WTC11 (cell line): ENCODE measurements around the gene HLCS. TPM values are rescaled to one million over a fixed set of nuclear protein-coding genes. Genes with fewer than 3 reads are reported as not detected.

ENCODE experiments used
- ATAC-seq: fragments of 200-7000 bp; cut with Tn5 transposase; 2 replicates; pipeline ENCODE4 v1.10.0; 2021; ENCODE audit warnings: mild to moderate bottlenecking, moderate library complexity
- CTCF ChIA-PET: fragments of 300-600 bp; sonication (Branson Sonifier 250); formaldehyde crosslinking; loops from one replicate; lab custom pipeline; 2021; ENCODE audit warnings: antibody characterized with exemption; lab: Charles Lee
- POLR2A ChIA-PET: fragments of 350-600 bp; sonication (Branson Sonifier 250); formaldehyde crosslinking; loops from one replicate; lab custom pipeline; 2021; ENCODE audit warnings: antibody characterized with exemption; lab: Charles Lee
- DNase-seq: peaks from one replicate; pipeline ENCODE4 v3.0.0; 2021; ENCODE audit warnings: low spot score
- H3K27ac Mint-ChIP-seq: 2 replicates; pipeline ENCODE4 v1.8.0; 2021; ENCODE audit warnings: mixed read lengths
- H3K27me3 Mint-ChIP-seq: 2 replicates; pipeline ENCODE4 v1.8.0; 2021; ENCODE audit warnings: low read depth, mild to moderate bottlenecking, moderate library complexity, mixed read lengths
- H3K36me3 Mint-ChIP-seq: 2 replicates; pipeline ENCODE4 v1.8.0; 2021; ENCODE audit warnings: mixed read lengths
- H3K4me1 Mint-ChIP-seq: 2 replicates; pipeline ENCODE4 v1.8.0; 2022; ENCODE audit warnings: mixed read lengths
- H3K4me3 Mint-ChIP-seq: 2 replicates; pipeline ENCODE4 v1.8.0; 2021; ENCODE audit warnings: mild to moderate bottlenecking, moderate library complexity, mixed read lengths
- H3K9me3 Mint-ChIP-seq: 2 replicates; pipeline ENCODE4 v1.8.0; 2021; ENCODE audit warnings: mixed read lengths
- ETV6 ChIP-seq: sonication (generic); formaldehyde crosslinking; IDR thresholded peaks from 2 replicates; pipeline ENCODE4 v1.8.1; 2022; ENCODE audit warnings: mild to moderate bottlenecking, missing genetic modification reagents
- JUN ChIP-seq: sonication (generic); formaldehyde crosslinking; IDR thresholded peaks from 2 replicates; pipeline ENCODE4 v1.8.0; 2023; ENCODE audit warnings: mild to moderate bottlenecking, missing genetic modification reagents
- KAT7 ChIP-seq: sonication (generic); formaldehyde crosslinking; IDR thresholded peaks from 2 replicates; pipeline ENCODE4 v1.8.1; 2023; ENCODE audit warnings: missing genetic modification reagents, mild to moderate bottlenecking, borderline replicate concordance
- MXD4 ChIP-seq: fragments of 250-450 bp; sonication (Bioruptor Pico); IDR thresholded peaks from 2 replicates; pipeline ENCODE4 v1.8.0; 2021; ENCODE audit warnings: mild to moderate bottlenecking, moderate library complexity, borderline replicate concordance
- NFYB ChIP-seq: sonication (generic); formaldehyde crosslinking; conservative IDR thresholded peaks from 2 replicates; pipeline ENCODE4 v1.8.0; 2022; ENCODE audit warnings: low read depth, missing genetic modification reagents
- RELA ChIP-seq: sonication (generic); formaldehyde crosslinking; IDR thresholded peaks from 2 replicates; pipeline ENCODE4 v1.8.1; 2022; ENCODE audit warnings: missing genetic modification reagents, mild to moderate bottlenecking, borderline replicate concordance
- RORB ChIP-seq: fragments of 250-450 bp; sonication (Bioruptor Pico); IDR thresholded peaks from 2 replicates; pipeline ENCODE4 v1.9.0; 2021; ENCODE audit warnings: mild to moderate bottlenecking
- SP1 ChIP-seq: sonication (generic); formaldehyde crosslinking; conservative IDR thresholded peaks from 2 replicates; pipeline ENCODE4 v1.8.1; 2022; ENCODE audit warnings: missing genetic modification reagents
- TEAD4 ChIP-seq: sonication (generic); formaldehyde crosslinking; IDR thresholded peaks from 2 replicates; pipeline ENCODE4 v1.8.0; 2022; ENCODE audit warnings: mild to moderate bottlenecking, missing genetic modification reagents
- ZNF138 ChIP-seq: sonication (generic); formaldehyde crosslinking; conservative IDR thresholded peaks from 2 replicates; pipeline ENCODE4 v1.8.1; 2022; ENCODE audit warnings: mild to moderate bottlenecking, moderate library complexity, missing genetic modification reagents
- ZNF263 ChIP-seq: sonication (generic); formaldehyde crosslinking; IDR thresholded peaks from 2 replicates; pipeline ENCODE4 v1.8.1; 2022; ENCODE audit warnings: low read depth, mild to moderate bottlenecking, moderate library complexity, missing genetic modification reagents
- total RNA-seq: library from RNA; stranded (reverse); gene quantifications from 3 replicates; pipeline ENCODE4 v1.2.3, GENCODE V29; 2021
- TF ChIP-seq, protein P1 (sequence below): fragments of 250-450 bp; sonication (Bioruptor Pico); IDR thresholded peaks from 2 replicates; pipeline ENCODE4 v1.9.0; 2021; ENCODE audit warnings: mild to moderate bottlenecking, borderline replicate concordance
- TF ChIP-seq, protein P2 (sequence below): sonication (generic); formaldehyde crosslinking; IDR thresholded peaks from 2 replicates; pipeline ENCODE4 v1.8.0; 2023; ENCODE audit warnings: mild to moderate bottlenecking, missing genetic modification reagents
- TF ChIP-seq, protein P3 (sequence below): sonication (generic); formaldehyde crosslinking; IDR thresholded peaks from 2 replicates; pipeline ENCODE4 v1.8.1; 2023; ENCODE audit warnings: mild to moderate bottlenecking, missing genetic modification reagents
- TF ChIP-seq, protein P4 (sequence below): sonication (generic); formaldehyde crosslinking; IDR thresholded peaks from 2 replicates; pipeline ENCODE4 v1.8.0; 2023; ENCODE audit warnings: missing genetic modification reagents, mild to moderate bottlenecking, borderline replicate concordance
- TF ChIP-seq, protein P5 (sequence below): sonication (generic); formaldehyde crosslinking; IDR thresholded peaks from 2 replicates; pipeline ENCODE4 v1.8.0; 2022; ENCODE audit warnings: mild to moderate bottlenecking, missing genetic modification reagents
- TF ChIP-seq, protein P6 (sequence below): sonication (generic); formaldehyde crosslinking; conservative IDR thresholded peaks from 2 replicates; pipeline ENCODE4 v1.8.1; 2022; ENCODE audit warnings: mild to moderate bottlenecking, missing genetic modification reagents

HLCS gene
- total RNA-seq, 1 experiment from 2014 or later, result 9.3 TPM

- H3K27me3 Mint-ChIP-seq, result peaks cover 8% of the 10 kb centered on the region
- H3K4me3 Mint-ChIP-seq, result no peak overlapping the region
- CTCF ChIA-PET, result interaction anchor here (1.0 to 1.5 kb wide), 3 partner anchors 13 to 176 kb away, joined by 3 to 4 read pairs (median 3); no protein-coding TSS in a partner anchor
Measured at GRCh38 chr21:36741506-36741905, 225.0 kb downstream of the HLCS start.

DNA sequence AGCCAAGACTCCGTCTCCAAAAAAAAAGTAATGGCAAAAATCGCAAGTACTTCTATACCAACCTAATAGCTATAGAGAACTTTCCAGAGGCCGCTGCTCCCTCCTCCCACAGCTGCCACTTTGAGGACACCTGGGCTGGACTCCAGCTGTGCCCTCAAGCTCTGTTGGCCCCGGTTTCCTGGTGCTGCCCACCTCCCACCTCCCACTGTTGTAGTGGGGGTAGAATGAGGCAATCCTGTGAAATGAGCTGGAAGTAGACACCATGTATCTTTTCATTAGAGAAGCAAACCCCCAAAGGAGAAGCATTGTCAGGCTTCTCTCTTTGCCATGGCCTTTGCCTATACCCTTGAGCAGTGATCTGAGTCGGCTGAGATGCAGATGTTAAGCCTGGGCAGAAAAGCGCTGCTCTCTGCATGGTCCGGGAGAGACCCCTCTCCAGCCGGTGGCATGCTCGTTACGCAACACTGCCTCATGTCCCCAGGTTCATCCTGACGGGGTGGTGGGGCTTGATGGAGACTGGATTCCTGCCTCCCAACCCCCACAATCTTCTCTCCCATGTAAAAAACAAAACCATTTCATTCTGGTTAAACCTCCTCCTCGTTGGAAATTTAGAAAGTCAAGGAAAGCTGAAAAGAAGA is 227.9 kb downstream of the HLCS start:
- Mint-ChIP-seq H3K4me3 (no peak overlapping the region), H3K27ac (no peak overlapping the region), H3K36me3 (no peaks in the 10 kb centered on the region), H3K27me3 (no peaks in the 10 kb centered on the region; the same call in 1 of the 2 replicates), H3K4me1 (peaks cover 10% of the 10 kb centered on the region), H3K9me3 (no peaks in the 10 kb centered on the region)
- POLR2A ChIA-PET, result no interaction called here
- DNase-seq (no peak), ATAC-seq (no peak)
- CTCF ChIA-PET, result interaction anchor here (0.9 to 1.4 kb wide), 5 partner anchors 19 to 179 kb away, joined by 3 to 5 read pairs (median 3); no protein-coding TSS in a partner anchor
- TF ChIP-seq, protein P1, sequence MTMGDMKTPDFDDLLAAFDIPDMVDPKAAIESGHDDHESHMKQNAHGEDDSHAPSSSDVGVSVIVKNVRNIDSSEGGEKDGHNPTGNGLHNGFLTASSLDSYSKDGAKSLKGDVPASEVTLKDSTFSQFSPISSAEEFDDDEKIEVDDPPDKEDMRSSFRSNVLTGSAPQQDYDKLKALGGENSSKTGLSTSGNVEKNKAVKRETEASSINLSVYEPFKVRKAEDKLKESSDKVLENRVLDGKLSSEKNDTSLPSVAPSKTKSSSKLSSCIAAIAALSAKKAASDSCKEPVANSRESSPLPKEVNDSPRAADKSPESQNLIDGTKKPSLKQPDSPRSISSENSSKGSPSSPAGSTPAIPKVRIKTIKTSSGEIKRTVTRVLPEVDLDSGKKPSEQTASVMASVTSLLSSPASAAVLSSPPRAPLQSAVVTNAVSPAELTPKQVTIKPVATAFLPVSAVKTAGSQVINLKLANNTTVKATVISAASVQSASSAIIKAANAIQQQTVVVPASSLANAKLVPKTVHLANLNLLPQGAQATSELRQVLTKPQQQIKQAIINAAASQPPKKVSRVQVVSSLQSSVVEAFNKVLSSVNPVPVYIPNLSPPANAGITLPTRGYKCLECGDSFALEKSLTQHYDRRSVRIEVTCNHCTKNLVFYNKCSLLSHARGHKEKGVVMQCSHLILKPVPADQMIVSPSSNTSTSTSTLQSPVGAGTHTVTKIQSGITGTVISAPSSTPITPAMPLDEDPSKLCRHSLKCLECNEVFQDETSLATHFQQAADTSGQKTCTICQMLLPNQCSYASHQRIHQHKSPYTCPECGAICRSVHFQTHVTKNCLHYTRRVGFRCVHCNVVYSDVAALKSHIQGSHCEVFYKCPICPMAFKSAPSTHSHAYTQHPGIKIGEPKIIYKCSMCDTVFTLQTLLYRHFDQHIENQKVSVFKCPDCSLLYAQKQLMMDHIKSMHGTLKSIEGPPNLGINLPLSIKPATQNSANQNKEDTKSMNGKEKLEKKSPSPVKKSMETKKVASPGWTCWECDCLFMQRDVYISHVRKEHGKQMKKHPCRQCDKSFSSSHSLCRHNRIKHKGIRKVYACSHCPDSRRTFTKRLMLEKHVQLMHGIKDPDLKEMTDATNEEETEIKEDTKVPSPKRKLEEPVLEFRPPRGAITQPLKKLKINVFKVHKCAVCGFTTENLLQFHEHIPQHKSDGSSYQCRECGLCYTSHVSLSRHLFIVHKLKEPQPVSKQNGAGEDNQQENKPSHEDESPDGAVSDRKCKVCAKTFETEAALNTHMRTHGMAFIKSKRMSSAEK (CRISPR knock-in tag), result no peak
- TF ChIP-seq ZNF138 (no peak), MXD4 (no peak), NFYB (CRISPR knock-in tag) (no peak), ETV6 (no peak), SP1 (CRISPR knock-in tag) (no peak), ZNF263 (no peak), JUN (CRISPR knock-in tag) (no peak), KAT7 (no peak), TEAD4 (CRISPR knock-in tag) (no peak), RORB (CRISPR knock-in tag) (no peak), RELA (CRISPR knock-in tag) (no peak)
- TF ChIP-seq, protein P2, sequence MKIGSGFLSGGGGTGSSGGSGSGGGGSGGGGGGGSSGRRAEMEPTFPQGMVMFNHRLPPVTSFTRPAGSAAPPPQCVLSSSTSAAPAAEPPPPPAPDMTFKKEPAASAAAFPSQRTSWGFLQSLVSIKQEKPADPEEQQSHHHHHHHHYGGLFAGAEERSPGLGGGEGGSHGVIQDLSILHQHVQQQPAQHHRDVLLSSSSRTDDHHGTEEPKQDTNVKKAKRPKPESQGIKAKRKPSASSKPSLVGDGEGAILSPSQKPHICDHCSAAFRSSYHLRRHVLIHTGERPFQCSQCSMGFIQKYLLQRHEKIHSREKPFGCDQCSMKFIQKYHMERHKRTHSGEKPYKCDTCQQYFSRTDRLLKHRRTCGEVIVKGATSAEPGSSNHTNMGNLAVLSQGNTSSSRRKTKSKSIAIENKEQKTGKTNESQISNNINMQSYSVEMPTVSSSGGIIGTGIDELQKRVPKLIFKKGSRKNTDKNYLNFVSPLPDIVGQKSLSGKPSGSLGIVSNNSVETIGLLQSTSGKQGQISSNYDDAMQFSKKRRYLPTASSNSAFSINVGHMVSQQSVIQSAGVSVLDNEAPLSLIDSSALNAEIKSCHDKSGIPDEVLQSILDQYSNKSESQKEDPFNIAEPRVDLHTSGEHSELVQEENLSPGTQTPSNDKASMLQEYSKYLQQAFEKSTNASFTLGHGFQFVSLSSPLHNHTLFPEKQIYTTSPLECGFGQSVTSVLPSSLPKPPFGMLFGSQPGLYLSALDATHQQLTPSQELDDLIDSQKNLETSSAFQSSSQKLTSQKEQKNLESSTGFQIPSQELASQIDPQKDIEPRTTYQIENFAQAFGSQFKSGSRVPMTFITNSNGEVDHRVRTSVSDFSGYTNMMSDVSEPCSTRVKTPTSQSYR (CRISPR knock-in tag), result no peak
- TF ChIP-seq, protein P3, sequence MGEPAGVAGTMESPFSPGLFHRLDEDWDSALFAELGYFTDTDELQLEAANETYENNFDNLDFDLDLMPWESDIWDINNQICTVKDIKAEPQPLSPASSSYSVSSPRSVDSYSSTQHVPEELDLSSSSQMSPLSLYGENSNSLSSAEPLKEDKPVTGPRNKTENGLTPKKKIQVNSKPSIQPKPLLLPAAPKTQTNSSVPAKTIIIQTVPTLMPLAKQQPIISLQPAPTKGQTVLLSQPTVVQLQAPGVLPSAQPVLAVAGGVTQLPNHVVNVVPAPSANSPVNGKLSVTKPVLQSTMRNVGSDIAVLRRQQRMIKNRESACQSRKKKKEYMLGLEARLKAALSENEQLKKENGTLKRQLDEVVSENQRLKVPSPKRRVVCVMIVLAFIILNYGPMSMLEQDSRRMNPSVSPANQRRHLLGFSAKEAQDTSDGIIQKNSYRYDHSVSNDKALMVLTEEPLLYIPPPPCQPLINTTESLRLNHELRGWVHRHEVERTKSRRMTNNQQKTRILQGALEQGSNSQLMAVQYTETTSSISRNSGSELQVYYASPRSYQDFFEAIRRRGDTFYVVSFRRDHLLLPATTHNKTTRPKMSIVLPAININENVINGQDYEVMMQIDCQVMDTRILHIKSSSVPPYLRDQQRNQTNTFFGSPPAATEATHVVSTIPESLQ (CRISPR knock-in tag), result no peak
- TF ChIP-seq, protein P4, sequence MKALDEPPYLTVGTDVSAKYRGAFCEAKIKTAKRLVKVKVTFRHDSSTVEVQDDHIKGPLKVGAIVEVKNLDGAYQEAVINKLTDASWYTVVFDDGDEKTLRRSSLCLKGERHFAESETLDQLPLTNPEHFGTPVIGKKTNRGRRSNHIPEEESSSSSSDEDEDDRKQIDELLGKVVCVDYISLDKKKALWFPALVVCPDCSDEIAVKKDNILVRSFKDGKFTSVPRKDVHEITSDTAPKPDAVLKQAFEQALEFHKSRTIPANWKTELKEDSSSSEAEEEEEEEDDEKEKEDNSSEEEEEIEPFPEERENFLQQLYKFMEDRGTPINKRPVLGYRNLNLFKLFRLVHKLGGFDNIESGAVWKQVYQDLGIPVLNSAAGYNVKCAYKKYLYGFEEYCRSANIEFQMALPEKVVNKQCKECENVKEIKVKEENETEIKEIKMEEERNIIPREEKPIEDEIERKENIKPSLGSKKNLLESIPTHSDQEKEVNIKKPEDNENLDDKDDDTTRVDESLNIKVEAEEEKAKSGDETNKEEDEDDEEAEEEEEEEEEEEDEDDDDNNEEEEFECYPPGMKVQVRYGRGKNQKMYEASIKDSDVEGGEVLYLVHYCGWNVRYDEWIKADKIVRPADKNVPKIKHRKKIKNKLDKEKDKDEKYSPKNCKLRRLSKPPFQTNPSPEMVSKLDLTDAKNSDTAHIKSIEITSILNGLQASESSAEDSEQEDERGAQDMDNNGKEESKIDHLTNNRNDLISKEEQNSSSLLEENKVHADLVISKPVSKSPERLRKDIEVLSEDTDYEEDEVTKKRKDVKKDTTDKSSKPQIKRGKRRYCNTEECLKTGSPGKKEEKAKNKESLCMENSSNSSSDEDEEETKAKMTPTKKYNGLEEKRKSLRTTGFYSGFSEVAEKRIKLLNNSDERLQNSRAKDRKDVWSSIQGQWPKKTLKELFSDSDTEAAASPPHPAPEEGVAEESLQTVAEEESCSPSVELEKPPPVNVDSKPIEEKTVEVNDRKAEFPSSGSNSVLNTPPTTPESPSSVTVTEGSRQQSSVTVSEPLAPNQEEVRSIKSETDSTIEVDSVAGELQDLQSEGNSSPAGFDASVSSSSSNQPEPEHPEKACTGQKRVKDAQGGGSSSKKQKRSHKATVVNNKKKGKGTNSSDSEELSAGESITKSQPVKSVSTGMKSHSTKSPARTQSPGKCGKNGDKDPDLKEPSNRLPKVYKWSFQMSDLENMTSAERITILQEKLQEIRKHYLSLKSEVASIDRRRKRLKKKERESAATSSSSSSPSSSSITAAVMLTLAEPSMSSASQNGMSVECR (CRISPR knock-in tag), result no peak
- TF ChIP-seq, protein P5, sequence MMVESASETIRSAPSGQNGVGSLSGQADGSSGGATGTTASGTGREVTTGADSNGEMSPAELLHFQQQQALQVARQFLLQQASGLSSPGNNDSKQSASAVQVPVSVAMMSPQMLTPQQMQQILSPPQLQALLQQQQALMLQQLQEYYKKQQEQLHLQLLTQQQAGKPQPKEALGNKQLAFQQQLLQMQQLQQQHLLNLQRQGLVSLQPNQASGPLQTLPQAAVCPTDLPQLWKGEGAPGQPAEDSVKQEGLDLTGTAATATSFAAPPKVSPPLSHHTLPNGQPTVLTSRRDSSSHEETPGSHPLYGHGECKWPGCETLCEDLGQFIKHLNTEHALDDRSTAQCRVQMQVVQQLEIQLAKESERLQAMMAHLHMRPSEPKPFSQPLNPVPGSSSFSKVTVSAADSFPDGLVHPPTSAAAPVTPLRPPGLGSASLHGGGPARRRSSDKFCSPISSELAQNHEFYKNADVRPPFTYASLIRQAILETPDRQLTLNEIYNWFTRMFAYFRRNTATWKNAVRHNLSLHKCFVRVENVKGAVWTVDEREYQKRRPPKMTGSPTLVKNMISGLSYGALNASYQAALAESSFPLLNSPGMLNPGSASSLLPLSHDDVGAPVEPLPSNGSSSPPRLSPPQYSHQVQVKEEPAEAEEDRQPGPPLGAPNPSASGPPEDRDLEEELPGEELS (CRISPR knock-in tag), result no peak

More at GRCh38 chr21:36741506-36741905, 225.0 kb downstream of the HLCS start:
- Mint-ChIP-seq H3K27ac (no peak overlapping the region), H3K9me3 (no peaks in the 10 kb centered on the region)
- POLR2A ChIA-PET, result no interaction called here
- DNase-seq, result no peak
- TF ChIP-seq, protein P6, sequence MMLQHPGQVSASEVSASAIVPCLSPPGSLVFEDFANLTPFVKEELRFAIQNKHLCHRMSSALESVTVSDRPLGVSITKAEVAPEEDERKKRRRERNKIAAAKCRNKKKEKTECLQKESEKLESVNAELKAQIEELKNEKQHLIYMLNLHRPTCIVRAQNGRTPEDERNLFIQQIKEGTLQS (CRISPR knock-in tag), result no peak
- TF ChIP-seq, all 79 proteins: peak for 0
- peak; percentile 39 for ATAC-seq
- Mint-ChIP-seq H3K4me1 (peaks cover 8% of the 10 kb centered on the region), H3K36me3 (no peaks in the 10 kb centered on the region)
